GM18508 (cell line): Measurements from ENCODE around the gene OLFM2.
A peak's percentile ranks its signal among the peaks of the same experiment; 100 is the strongest.
"Not testable (repeated sequence)": the region's sequence is repeated elsewhere in the genome, so short reads cannot be mapped to it uniquely, and the experiment has no call there.

Experiments used
- ATAC-seq: cut with Tn5 transposase; IDR thresholded peaks from one replicate; pipeline ENCODE4 v1.9.1; 2021; ENCODE audit warnings: moderate number of reproducible peaks; ENCODE audit not compliant: insufficient read depth, unreplicated experiment

The OLFM2 gene

GRCh38 chr19:9842834-9843625 lies 93.3 kb downstream of the OLFM2 start:
- ATAC-seq = no peak

- no peak for ATAC-seq
Observed at GRCh38 chr19:9839415-9839814, 96.9 kb downstream of the OLFM2 start.

DNA sequence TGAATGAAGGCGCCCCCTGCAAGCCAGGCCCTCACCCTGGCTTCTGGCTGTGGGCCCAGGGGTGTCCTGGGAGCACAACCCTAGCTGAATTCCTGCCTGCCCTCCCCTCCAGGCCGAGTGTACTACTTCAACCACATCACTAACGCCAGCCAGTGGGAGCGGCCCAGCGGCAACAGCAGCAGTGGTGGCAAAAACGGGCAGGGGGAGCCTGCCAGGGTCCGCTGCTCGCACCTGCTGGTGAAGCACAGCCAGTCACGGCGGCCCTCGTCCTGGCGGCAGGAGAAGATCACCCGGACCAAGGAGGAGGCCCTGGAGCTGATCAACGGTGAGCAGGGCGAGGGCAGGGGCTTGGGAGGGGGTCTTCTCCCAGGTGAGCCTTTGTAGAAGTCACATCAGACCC lies 98.0 kb downstream of the OLFM2 start:
- no peak for ATAC-seq

DNA sequence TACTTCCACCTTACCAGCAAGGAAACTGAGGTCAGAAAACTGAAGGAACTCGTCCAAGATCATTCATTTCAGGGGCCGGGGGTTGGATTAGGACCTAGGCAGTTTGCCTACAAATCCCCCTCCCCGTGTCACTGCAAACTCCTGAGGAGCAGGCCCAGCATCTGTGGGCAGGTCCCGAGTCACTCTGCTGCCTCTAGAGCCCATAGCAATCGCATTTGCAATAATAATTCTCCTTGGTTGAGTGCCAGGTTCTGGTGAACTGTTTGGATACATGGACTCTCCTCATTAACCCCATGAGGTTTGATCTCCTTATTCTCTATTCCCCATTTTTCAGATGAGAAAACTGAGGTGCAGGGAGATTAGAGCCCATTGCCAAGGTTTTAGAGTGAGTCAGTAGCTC lies 100.3 kb downstream of the OLFM2 start:
- no peak for ATAC-seq

DNA sequence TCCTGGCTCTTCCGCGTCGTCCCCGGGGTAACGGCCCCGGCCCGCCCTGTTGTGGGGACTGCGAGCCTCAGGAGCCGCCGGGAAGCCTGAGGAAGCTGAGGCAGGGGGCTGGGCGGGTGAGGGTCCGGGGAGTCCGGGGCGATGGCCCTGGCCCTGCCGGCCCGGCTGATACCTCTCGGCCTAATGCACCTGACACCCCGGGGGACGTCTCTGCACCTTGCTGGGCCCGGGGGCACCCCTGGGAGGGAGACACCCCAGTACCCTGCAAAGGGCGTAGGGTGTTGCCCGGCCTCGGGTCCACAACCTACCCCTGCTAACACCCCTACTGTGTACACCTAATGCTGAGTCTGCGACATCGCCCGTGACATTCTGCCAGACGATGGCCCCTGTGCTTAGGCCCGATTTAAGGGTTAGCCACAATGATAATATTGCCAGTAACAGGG lies 100.8 kb downstream of the OLFM2 start:
- no peak for ATAC-seq

- peak; percentile 82 for ATAC-seq
Observed at GRCh38 chr19:9834726-9835506, 101.4 kb downstream of the OLFM2 start, which contains the start of gene PIN1. Gene PIN1 (plus strand): TSS chr19:9835318. CDS start chr19:9835345, 27 bp downstream.

DNA sequence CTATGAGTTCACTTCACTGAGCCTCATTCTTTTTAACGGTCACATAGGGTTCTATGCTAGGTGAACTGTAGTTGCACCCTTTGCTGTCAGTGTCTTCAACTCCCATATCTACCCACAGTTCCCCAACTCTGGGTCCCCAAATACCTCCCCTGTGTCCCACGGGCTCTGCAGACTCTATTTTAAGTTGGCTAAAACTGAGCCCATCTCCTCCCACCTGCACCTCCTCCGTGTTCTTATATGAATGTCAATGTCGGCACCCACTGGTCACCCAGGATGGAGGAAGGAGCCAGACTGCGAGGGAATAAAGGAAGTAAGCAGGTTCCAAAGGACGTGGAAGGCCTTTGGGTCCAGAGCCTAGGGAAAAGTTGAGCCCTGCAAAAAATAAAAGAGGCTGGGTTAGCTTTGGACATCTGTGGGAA lies 102.0 kb downstream of the OLFM2 start:
- no peak for ATAC-seq

DNA sequence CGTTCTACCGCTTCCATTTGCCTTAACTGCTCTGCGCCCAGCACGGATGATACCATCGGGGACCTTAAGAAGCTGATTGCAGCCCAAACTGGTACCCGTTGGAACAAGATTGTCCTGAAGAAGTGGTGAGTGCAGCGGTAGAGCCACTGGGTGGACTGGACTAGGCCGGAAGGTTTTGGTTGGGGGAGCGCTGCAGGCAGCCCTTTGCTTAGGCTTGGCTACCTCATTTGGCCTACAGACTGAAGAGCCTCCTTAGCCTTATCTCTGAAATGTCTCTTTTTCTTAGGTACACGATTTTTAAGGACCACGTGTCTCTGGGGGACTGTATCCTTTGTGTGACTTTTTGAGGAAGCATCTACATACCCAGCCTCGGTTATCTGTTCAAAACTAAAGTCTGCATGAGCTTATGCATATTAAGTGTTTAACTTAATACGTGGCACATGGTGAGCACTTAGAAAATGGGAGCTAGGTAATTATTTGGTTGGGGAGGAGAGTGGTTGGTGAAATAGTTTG lies 107.7 kb downstream of the OLFM2 start:
- no peak for ATAC-seq

DNA sequence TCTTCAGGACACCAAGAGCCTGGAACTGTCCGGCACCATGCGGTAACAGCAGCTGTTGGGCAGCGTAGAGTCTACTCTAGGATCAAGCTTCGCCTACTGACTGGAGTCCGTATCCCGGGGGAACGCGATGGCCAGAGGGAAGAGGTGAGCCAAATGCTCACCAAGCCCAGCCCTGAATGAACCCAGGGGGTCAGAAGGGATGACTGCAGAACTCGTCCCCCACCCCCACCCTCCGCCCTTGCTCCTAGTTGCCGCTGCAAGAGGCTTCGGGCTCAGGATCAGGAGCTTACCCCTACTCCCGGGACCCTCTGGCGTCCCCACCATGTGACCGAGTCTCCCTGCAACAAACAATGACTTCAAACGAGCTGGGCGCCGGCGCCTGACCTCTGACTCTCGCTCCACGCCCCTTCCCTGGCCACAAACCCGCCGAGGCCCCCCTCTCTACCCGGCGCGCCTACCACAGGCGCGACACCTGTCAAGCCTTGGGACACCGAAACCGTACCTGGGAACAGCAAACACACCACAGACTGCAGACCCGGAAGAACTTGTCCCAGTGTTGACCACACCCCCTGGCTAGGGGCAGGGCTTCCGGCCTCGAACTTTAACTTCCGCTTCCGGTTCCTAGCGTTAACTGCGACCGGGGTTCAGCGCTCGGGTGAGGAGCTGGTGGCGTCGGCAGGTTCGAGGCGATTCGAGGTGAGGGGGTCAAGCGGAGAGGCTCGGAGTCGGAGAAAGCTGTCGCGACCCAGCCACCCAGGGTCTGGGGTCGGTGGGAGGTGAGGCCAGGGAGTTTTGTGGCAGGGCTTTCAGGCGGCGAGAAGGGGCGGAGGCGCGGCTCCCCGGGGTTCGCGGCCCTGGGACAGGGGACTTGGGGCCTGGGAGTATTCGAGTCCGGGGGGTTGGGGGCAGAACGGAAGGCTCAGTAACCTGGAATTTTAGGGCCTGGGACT lies 108.8 kb downstream of the OLFM2 start, which contains the start of gene UBL5:
Gene UBL5, plus strand, starts transcription at position 630 of the 950 bp plus-strand sequence. CDS start 420 bp downstream, outside the sequence.
- ATAC-seq = no peak

DNA sequence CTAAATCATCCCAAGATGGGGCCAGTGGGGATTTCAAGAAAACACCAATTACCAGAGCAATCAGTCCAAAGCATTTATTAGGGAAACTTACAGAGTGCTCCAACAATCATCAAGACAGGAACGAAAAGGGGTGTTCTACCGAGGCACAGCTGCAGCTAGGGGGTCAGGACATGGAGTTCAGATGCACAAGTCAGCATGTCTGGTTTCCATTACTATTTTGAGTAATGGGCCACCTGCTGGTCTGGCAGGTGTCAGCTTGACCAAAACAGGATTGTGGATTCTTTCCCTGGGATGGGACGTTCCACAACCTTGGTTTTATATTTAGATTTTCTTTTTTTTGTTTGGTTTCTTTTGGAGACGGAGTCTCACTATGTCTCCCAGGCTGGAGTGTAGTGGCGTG lies 112.5 kb downstream of the OLFM2 start:
- no peak for ATAC-seq

DNA sequence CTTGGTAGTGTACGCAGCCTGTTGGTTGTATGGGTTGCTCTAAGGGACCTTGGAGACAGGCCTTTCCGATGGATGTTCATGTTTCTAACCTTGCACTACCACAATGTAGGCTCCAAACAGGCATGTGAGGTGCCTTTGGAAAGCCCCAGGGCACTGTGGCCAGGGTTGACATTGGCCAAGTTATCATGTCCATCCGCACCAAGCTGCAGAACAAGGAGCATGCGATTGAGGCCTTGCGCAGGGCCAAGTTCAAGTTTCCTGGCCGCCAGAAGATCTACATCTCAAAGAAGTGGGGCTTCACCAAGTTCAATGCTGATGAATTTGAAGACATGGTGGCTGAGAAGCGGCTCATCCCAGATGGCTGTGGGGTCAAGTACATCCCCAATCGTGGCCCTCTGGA lies 116.3 kb downstream of the OLFM2 start:
- not testable (repeated sequence) for ATAC-seq

GRCh38 chr19:9819596-9819909 lies 116.8 kb downstream of the OLFM2 start:
- ATAC-seq = peak; percentile 42

DNA sequence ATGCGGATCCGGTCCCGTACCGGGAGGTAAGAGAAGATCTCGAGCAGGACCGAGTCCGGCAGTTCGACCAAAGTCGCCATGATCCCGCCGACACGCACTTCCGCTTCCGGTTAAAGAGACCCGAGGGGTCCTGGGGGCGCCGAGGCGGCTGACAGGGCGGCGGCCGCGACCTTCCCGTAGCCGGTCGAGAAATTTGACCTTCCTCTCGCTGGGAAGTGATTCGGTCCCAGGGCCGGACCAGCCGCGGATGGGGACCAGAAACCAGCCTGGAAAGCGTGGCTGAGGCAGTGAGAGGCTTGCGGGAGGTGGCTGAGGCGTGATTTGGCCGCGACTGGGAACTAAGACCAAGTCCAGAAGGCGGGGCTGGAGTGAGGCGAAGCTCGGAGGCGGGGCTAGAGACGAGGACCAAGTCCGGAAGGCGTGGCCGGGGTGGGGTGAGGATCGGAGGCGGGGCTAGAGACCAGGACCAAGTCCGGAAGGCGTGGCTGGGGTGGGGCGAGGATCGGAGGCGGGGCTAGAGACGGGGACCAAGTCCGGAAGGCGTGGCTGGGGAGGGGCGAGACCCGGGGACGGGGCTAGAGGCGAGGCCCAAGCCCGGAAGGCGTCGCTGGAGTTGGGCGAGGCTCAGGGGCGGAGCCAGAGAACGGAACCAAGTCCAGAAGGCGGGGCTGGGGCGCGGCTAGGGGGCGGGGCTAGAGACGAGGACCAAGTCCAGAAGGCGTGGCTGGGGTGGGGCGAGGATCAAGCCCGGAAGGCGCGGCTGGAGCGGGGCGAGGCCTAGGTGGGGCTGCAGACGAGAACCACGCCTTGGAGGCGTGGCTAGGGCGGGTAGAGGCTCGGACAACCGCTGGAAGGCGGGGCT lies 117.3 kb downstream of the OLFM2 start, which contains the start of gene FBXL12:
Gene FBXL12, minus strand, starts transcription at position 346 of the 862 bp plus-strand sequence. Its CDS starts 266 bp downstream, at position 80.
- peak; percentile 66 for ATAC-seq

DNA sequence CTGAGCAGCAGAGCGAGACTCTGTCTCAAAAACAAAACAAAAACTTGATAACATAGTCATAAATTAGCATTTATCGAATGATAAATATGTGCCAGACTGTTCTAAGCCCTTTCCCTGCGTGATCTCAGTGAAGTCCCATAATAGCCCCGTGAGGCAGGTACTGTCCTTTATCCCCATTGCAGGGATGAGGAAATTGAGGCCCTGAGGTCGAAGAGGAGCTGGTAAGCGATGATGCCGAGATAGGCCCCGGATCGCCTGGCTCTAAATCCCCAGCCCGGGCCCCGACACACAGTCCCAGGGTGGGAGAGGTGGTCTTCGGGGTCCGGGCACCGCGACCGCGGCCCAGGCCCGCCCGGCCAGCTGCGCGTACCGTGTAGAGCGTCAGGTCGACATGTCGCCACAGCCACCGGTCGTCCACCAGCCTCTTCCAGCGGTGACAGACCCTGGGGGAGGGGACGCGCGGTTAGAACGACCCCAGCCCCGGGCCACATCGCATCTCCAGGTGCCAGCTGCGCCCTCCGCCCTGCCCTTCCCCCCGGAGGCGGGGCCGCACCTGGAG lies 118.1 kb downstream of the OLFM2 start:
- no peak for ATAC-seq

DNA sequence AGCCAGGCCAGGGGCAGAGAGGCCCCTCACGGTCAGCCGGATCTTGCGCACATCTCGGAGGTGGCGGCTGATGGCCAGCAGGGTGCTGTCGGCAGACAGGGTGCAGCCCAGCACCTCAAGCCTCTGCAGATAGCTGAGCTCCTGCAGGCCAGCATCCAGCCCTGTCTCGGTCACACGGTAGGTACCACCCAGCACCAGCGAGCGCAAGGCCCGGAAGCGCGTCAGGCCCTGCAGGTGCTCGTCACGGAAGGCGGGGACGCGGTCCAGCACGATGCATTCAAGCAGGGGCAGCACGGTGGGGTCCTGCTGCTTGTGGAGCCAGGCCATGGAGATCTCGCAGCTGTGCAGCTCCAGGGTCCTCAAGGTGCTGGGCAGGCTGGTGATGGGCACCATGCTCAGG lies 125.2 kb downstream of the OLFM2 start:
- no peak for ATAC-seq

DNA sequence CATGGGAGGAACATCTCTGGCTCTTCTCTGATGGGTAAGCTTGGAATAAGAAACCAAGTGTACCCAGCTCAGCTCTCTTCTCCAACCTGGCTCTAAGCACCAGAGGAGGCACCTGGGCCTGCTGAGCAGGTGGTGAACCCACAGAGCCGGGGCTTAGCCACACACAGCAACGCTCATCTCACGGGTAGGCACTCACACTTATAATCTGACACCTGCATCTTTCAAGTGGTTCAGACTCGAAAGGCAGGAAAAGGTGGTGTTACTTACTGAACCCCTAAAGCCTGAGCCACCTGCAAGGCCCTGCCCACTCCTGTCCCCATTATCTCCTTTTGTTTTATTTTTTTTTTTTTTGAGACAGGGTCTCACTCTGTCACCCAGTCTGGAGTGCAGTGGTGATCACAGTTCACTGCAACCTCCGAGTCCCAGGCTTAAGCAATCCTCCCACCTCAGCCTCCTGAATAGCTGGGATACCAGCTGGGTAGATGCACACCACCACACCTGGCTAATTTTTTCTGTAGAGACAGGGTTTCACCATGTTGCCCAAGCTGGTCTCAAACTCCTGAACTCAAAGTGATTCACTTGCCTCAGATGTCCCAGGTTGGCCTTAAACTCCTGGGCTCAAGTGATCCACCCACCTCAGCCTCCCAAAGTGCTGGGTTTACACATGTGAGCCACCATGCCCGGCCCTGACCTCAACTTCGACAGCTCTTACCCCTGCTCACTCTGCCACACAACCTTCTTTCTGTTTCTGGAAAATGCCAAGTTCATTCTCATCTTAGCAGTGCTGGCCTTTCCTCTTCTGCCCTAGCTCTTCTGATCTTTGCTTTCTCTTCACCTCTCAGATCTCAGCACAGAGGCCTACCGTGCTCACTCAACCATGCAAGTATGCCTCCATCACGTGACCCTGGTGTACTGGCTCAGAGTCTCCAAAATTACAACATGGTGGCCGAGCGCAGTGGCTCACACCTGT lies 127.2 kb downstream of the OLFM2 start:
- ATAC-seq = no peak

GRCh38 chr19:9806803-9807202 lies 129.5 kb downstream of the OLFM2 start:
- ATAC-seq = no peak
